Liver (tissue), 9 donors: ENCODE results near the gene HOXD9. TPM values are rescaled to one million over a fixed set of nuclear protein-coding genes. Genes with fewer than 3 reads are reported as not detected.
A peak's percentile ranks its signal among the peaks of the same experiment; 100 is the strongest.

Source experiments
- DNase-seq: peaks from one replicate; pipeline ENCODE4 v3.0.0-alpha.2; 2017; ENCODE audit warnings: low spot score
- H3K27ac ChIP-seq, 2 donors: one replicate each; pipeline ENCODE4 v1.7.0; 2013; ENCODE audit warnings: inconsistent platforms in 2 of 2, low read length in 2 of 2, control low read depth in 1 of 2, low read depth in 1 of 2, mild to moderate bottlenecking in 1 of 2
- H3K27me3 ChIP-seq, 4 donors: one replicate each; pipeline versions ENCODE4 v1.6.1 to v1.7.0; 2013; ENCODE audit warnings: low read length in 3 of 4, inconsistent platforms in 1 of 4, mild to moderate bottlenecking in 1 of 4, moderate library complexity in 1 of 4; ENCODE audit not compliant: control insufficient read depth in 4 of 4, insufficient read depth in 4 of 4
- H3K36me3 ChIP-seq, 4 donors: one replicate each; pipeline versions ENCODE4 v1.6.1 to v1.7.0; 2013; ENCODE audit warnings: low read length in 3 of 4, mild to moderate bottlenecking in 3 of 4, low read depth in 1 of 4, moderate library complexity in 1 of 4; ENCODE audit not compliant: control insufficient read depth in 4 of 4, insufficient read depth in 3 of 4
- H3K4me1 ChIP-seq, 4 donors: one replicate each; pipeline versions ENCODE4 v1.6.1 to v1.7.0; 2013; ENCODE audit warnings: low read length in 3 of 4, mild to moderate bottlenecking in 3 of 4, moderate library complexity in 1 of 4; ENCODE audit not compliant: control insufficient read depth in 4 of 4, insufficient read depth in 4 of 4
- H3K4me3 ChIP-seq, 3 donors: one replicate each; pipeline versions ENCODE4 v1.6.1 to v1.7.0; 2013; ENCODE audit warnings: low read length in 3 of 3, control low read depth in 1 of 3, low read depth in 1 of 3, mild to moderate bottlenecking in 1 of 3
- H3K9ac ChIP-seq, 2 donors: one replicate each; pipeline ENCODE4 v1.7.0; 2013; ENCODE audit warnings: low read length in 2 of 2, mild to moderate bottlenecking in 2 of 2, moderate library complexity in 2 of 2, control low read depth in 1 of 2, low read depth in 1 of 2
- H3K9me3 ChIP-seq, 4 donors: one replicate each; pipeline versions ENCODE4 v1.6.1 to v1.7.0; 2013; ENCODE audit warnings: low read length in 3 of 4; ENCODE audit not compliant: control insufficient read depth in 4 of 4
- EGR1 ChIP-seq, 2 donors: IDR thresholded peaks; 2 replicates each; pipeline ENCODE4 v1.6.1; 2016 to 2018; ENCODE audit warnings: antibody characterized with exemption in 2 of 2, low read depth in 2 of 2
- FOXA1 ChIP-seq: IDR thresholded peaks from 2 replicates; pipeline ENCODE4 v1.6.1; 2016; ENCODE audit warnings: antibody characterized with exemption
- FOXA2 ChIP-seq: IDR thresholded peaks from 2 replicates; pipeline ENCODE4 v1.6.1; 2016; ENCODE audit warnings: antibody characterized with exemption
- GABPA ChIP-seq, 2 donors: IDR thresholded peaks in 1 of 2; conservative IDR thresholded peaks in 1 of 2; 2 replicates each; pipeline ENCODE4 v1.6.1; 2016; ENCODE audit warnings: antibody characterized with exemption in 2 of 2, mild to moderate bottlenecking in 1 of 2, moderate library complexity in 1 of 2
- HNF4G ChIP-seq: IDR thresholded peaks from 2 replicates; pipeline ENCODE4 v1.6.1; 2016; ENCODE audit warnings: antibody characterized with exemption
- MAX ChIP-seq: IDR thresholded peaks from 2 replicates; pipeline ENCODE4 v1.6.1; 2016; ENCODE audit warnings: antibody characterized with exemption
- NR2F2 ChIP-seq: IDR thresholded peaks from 2 replicates; pipeline ENCODE4 v1.6.1; 2016; ENCODE audit warnings: antibody characterized with exemption
- RAD21 ChIP-seq, 2 donors: IDR thresholded peaks; 2 replicates each; pipeline ENCODE4 v1.6.1; 2016; ENCODE audit warnings: antibody characterized with exemption in 2 of 2, mild to moderate bottlenecking in 2 of 2
- REST ChIP-seq: IDR thresholded peaks from 2 replicates; pipeline ENCODE4 v1.6.1; 2016; ENCODE audit warnings: antibody characterized with exemption, mild to moderate bottlenecking
- RXRA ChIP-seq, 2 donors: IDR thresholded peaks; 2 replicates each; pipeline ENCODE4 v1.6.1; 2017 to 2018; ENCODE audit warnings: antibody characterized with exemption in 2 of 2, mild to moderate bottlenecking in 1 of 2
- SP1 ChIP-seq: IDR thresholded peaks from 2 replicates; pipeline ENCODE4 v1.6.1; 2018; ENCODE audit warnings: antibody characterized with exemption, mild to moderate bottlenecking
- TAF1 ChIP-seq: conservative IDR thresholded peaks from 2 replicates; pipeline ENCODE4 v1.6.1; 2016; ENCODE audit warnings: antibody characterized with exemption, mild to moderate bottlenecking
- YY1 ChIP-seq: IDR thresholded peaks from 2 replicates; pipeline ENCODE4 v1.6.1; 2016; ENCODE audit warnings: antibody characterized with exemption, mild to moderate bottlenecking
- ZBTB33 ChIP-seq: IDR thresholded peaks from 2 replicates; pipeline ENCODE4 v1.6.1; 2016; ENCODE audit warnings: antibody characterized with exemption
- WGBS: extraction: QIAGEN DNeasy Blood & Tissue Kit; methylation state at CpG from one replicate; pipeline ENCODE4 v1.1.7; 2013; 5-methylcytosine and 5-hydroxymethylcytosine counted together
- polyA plus RNA-seq, 2 donors: library from polyadenylated mRNA; stranded (reverse) in 1 of 2; unstranded in 1 of 2; fragments of 200-250 nt in 1 of 2; fragments of >200 nt in 1 of 2; fragmentation: Nextera tagmentation in 1 of 2; extraction: Ambion mirVana in 1 of 2; gene quantifications; one replicate each; pipeline versions ENCODE4 v1.2.1 to v1.2.3, GENCODE V29; 2013 to 2015
- total RNA-seq, 2 donors: library from RNA; depleted of rRNA; stranded (reverse); fragments of >200 nt; gene quantifications; one replicate each; pipeline ENCODE4 v1.2.3, GENCODE V29; 2014
- TF ChIP-seq, protein P1 (sequence below): fragments of 150-350 bp; IDR thresholded peaks from 2 replicates; pipeline ENCODE4 v1.5.1; 2017; ENCODE audit warnings: improper control_type of control experiment, low read depth, low read length; ENCODE audit not compliant: missing input control
- TF ChIP-seq, protein P2 (sequence below): IDR thresholded peaks from 2 replicates; pipeline ENCODE4 v1.6.1; 2016; ENCODE audit warnings: antibody characterized with exemption
- donor health status: healthy.
- donor health status: healthy.
- donor health status: healthy.
- donor health status: healthy.
- donor health status: healthy.

The HOXD9 gene
- total and polyA plus RNA-seq, 4 donors, result 0.07 TPM; not detected in 3

GRCh38 chr2:176136374-176137251 lies 14.1 kb downstream of the HOXD9 start:
- Histone ChIP-seq H3K9ac (no peak overlapping the region), H3K4me1 (peaks cover 9 to 24% (median 15%) of the 10 kb centered on the region in 4 donors), H3K27me3 (peaks cover 11 to 55% (median 24%) of the 10 kb centered on the region in 4 donors), H3K27ac (no peak overlapping the region), H3K4me3 (peak overlapping the region in 1 of 3 donors; percentile 23), H3K9me3 (peaks cover 0 to 4% (median 0%) of the 10 kb centered on the region in 4 donors), H3K36me3 (no peaks in the 10 kb centered on the region)
- no peak for TF ChIP-seq ZBTB33
- no peak for TF ChIP-seq RXRA (IDR thresholded peaks at IDR 0.05)
- no peak for TF ChIP-seq MAX
- no peak for TF ChIP-seq FOXA1
- no peak for TF ChIP-seq EGR1 (IDR thresholded peaks at IDR 0.05; ENCODE audit: low read depth in 2 of 2)
- no peak for TF ChIP-seq HNF4G
- TF ChIP-seq GABPA (IDR thresholded peaks at IDR 0.05 in 1 of 2, conservative IDR thresholded peaks at IDR 0.05 in 1 of 2), result no peak
- TF ChIP-seq, protein P1, sequence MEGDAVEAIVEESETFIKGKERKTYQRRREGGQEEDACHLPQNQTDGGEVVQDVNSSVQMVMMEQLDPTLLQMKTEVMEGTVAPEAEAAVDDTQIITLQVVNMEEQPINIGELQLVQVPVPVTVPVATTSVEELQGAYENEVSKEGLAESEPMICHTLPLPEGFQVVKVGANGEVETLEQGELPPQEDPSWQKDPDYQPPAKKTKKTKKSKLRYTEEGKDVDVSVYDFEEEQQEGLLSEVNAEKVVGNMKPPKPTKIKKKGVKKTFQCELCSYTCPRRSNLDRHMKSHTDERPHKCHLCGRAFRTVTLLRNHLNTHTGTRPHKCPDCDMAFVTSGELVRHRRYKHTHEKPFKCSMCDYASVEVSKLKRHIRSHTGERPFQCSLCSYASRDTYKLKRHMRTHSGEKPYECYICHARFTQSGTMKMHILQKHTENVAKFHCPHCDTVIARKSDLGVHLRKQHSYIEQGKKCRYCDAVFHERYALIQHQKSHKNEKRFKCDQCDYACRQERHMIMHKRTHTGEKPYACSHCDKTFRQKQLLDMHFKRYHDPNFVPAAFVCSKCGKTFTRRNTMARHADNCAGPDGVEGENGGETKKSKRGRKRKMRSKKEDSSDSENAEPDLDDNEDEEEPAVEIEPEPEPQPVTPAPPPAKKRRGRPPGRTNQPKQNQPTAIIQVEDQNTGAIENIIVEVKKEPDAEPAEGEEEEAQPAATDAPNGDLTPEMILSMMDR, result no peak
- no peak for TF ChIP-seq REST
- DNase-seq, result no peak
- 6% methylated on average over 71 of the region's 71 CpGs for WGBS

- Histone ChIP-seq H3K9ac (no peak overlapping the region), H3K27ac (no peak overlapping the region), H3K27me3 (peaks cover 11 to 51% (median 23%) of the 10 kb centered on the region in 4 donors), H3K4me1 (peaks cover 9 to 22% (median 14%) of the 10 kb centered on the region in 4 donors), H3K36me3 (no peaks in the 10 kb centered on the region), H3K4me3 (no peak overlapping the region), H3K9me3 (peaks cover 0 to 3% (median 0%) of the 10 kb centered on the region in 4 donors)
- 16% methylated on average over 2 of the region's 2 CpGs for WGBS
- DNase-seq, result no peak
- TF ChIP-seq, protein P2, sequence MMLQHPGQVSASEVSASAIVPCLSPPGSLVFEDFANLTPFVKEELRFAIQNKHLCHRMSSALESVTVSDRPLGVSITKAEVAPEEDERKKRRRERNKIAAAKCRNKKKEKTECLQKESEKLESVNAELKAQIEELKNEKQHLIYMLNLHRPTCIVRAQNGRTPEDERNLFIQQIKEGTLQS, result no peak
- TF ChIP-seq REST (no peak), TAF1 (no peak), YY1 (no peak), ZBTB33 (no peak), FOXA2 (no peak), RAD21 (IDR thresholded peaks at IDR 0.05) (no peak), FOXA1 (no peak), NR2F2 (no peak), SP1 (no peak)
Observed at GRCh38 chr2:176137252-176137580, 14.7 kb downstream of the HOXD9 start.
